Cardiac fibroblast (primary cell): ENCODE data around the gene CSNK1D.

Experiments used
- DNase-seq, 2 donors: peaks; one replicate each; pipeline versions ENCODE4 v3.0.0 to v3.0.0-alpha.2; 2010; ENCODE audit warnings: low read depth in 2 of 2
- H3K4me3 ChIP-seq, 2 donors: replicated peaks in 1 of 2; 1 replicate in 1 of 2; 2 replicates in 1 of 2; pipeline ENCODE4 v1.5.1; 2011; ENCODE audit warnings: low read depth in 2 of 2, low read length in 2 of 2, mild to moderate bottlenecking in 2 of 2, moderate library complexity in 1 of 2
- CTCF ChIP-seq: IDR thresholded peaks from one replicate; pipeline ENCODE4 v1.5.1; 2011; ENCODE audit warnings: low read depth, mild to moderate bottlenecking, low read length, inconsistent platforms

CSNK1D gene

GRCh38 chr17:82319619-82320062, 46.1 kb upstream of the CSNK1D start:
- TF ChIP-seq CTCF = no peak

GRCh38 chr17:82318772-82319606, 45.5 kb upstream of the CSNK1D start:
- DNase-seq = no peak
- TF ChIP-seq CTCF = no peak
- no peak overlapping the region for H3K4me3 ChIP-seq

More at GRCh38 chr17:82319619-82320062, 46.1 kb upstream of the CSNK1D start:
- no peak for DNase-seq
- no peak overlapping the region for H3K4me3 ChIP-seq

- no peak for DNase-seq
- TF ChIP-seq CTCF = no peak
- no peak overlapping the region for H3K4me3 ChIP-seq
Measured at GRCh38 chr17:82318169-82318498, 44.6 kb upstream of the CSNK1D start.

GRCh38 chr17:82317394-82318168, 44.1 kb upstream of the CSNK1D start, which contains the start of gene CD7:
TSS of gene CD7 (minus strand) at chr17:82317608. CDS start at chr17:82317495, 113 bp downstream.
- no peak within 1 kb of the TSS for H3K4me3 ChIP-seq
- no peak for TF ChIP-seq CTCF
- DNase-seq = no peak

- TF ChIP-seq CTCF = no peak
- H3K4me3 ChIP-seq = no peak overlapping the region
- DNase-seq = no peak
Measured at GRCh38 chr17:82316651-82317393, 43.3 kb upstream of the CSNK1D start.

- no peak for DNase-seq
- H3K4me3 ChIP-seq = no peak overlapping the region
- TF ChIP-seq CTCF = no peak
Measured at GRCh38 chr17:82315703-82316358, 42.3 kb upstream of the CSNK1D start.
